CD4-positive, alpha-beta T cell (primary cell): Measurements from ENCODE around the gene TNFRSF25. TPM values are rescaled to one million over a fixed set of nuclear protein-coding genes. Genes with fewer than 3 reads are reported as not detected.

Experiments used
- ATAC-seq: fragments of 200-7000 bp; cut with Tn5 transposase; one replicate; pipeline ENCODE4 v1.10.0; 2022; ENCODE audit warnings: mild to moderate bottlenecking; ENCODE audit not compliant: poor library complexity
- CTCF ChIA-PET: fragments of 350-600 bp; sonication (Branson Sonifier 250); formaldehyde crosslinking; loops from one replicate; lab custom pipeline; 2021; ENCODE audit warnings: antibody characterized with exemption, inconsistent platforms; lab: Charles Lee
- POLR2A ChIA-PET: fragments of 350-600 bp; sonication (Branson Sonifier 250); formaldehyde crosslinking; loops from one replicate; lab custom pipeline; 2021; ENCODE audit warnings: antibody characterized with exemption, inconsistent platforms; lab: Charles Lee
- DNase-seq, 14 experiments: peaks; one replicate each; pipeline ENCODE4 v3.0.0-alpha.2; 2013 to 2020; ENCODE audit warnings: mixed read lengths in 2 of 14
- H3K27ac ChIP-seq, 2 donors: one replicate each; pipeline versions ENCODE4 v1.5.1 to v1.7.0; 2013; ENCODE audit warnings: low read length in 2 of 2, low read depth in 1 of 2, mild to moderate bottlenecking in 1 of 2
- H3K27me3 ChIP-seq, 2 experiments: 1 replicate in 1 of 2; 2 replicates in 1 of 2; pipeline versions ENCODE4 v1.6.1 to v1.7.0; 2013; ENCODE audit warnings: low read length in 2 of 2, control low read depth in 1 of 2, mild to moderate bottlenecking in 1 of 2, moderate library complexity in 1 of 2; ENCODE audit not compliant: insufficient read depth in 2 of 2, control insufficient read depth in 1 of 2
- H3K36me3 ChIP-seq: one replicate; pipeline ENCODE4 v1.6.1; 2013; ENCODE audit warnings: low read length, control low read depth; ENCODE audit not compliant: insufficient read depth
- H3K4me1 ChIP-seq: one replicate; pipeline ENCODE4 v1.6.1; 2013; ENCODE audit warnings: low read length, control low read depth; ENCODE audit not compliant: insufficient read depth
- H3K4me3 ChIP-seq: one replicate; pipeline ENCODE4 v1.5.1; 2013; ENCODE audit warnings: mild to moderate bottlenecking, low read length, moderate library complexity
- H3K9me3 ChIP-seq, 2 experiments: 1 replicate in 1 of 2; 2 replicates in 1 of 2; pipeline versions ENCODE4 v1.6.1 to v1.7.0; 2013; ENCODE audit warnings: low read length in 2 of 2, mild to moderate bottlenecking in 2 of 2, control low read depth in 1 of 2, moderate library complexity in 1 of 2; ENCODE audit not compliant: control insufficient read depth in 1 of 2, insufficient read depth in 1 of 2
- H3K27ac Mint-ChIP-seq: one replicate; pipeline ENCODE4 v1.8.0; 2020; ENCODE audit warnings: mixed read lengths
- H3K27me3 Mint-ChIP-seq: one replicate; pipeline ENCODE4 v1.8.0; 2021; ENCODE audit warnings: mixed read lengths
- H3K36me3 Mint-ChIP-seq: one replicate; pipeline ENCODE4 v1.8.0; 2021; ENCODE audit warnings: low read depth, mixed read lengths
- H3K4me1 Mint-ChIP-seq: one replicate; pipeline ENCODE4 v1.8.0; 2021; ENCODE audit warnings: low read depth, mixed read lengths
- H3K4me3 Mint-ChIP-seq: one replicate; pipeline ENCODE4 v1.8.0; 2020; ENCODE audit warnings: mild to moderate bottlenecking, mixed read lengths
- H3K9me3 Mint-ChIP-seq: one replicate; pipeline ENCODE4 v1.8.0; 2020; ENCODE audit warnings: mixed read lengths
- CTCF ChIP-seq: fragments of 200-600 bp; IDR thresholded peaks from one replicate; pipeline ENCODE4 v1.8.0; 2022; ENCODE audit warnings: antibody characterized with exemption, mild to moderate bottlenecking
- intact Hi-C, 2 experiments: fragments of 100-400 bp; cut with DNase I in 1 of 2; cut with micrococcal nuclease in 1 of 2; formaldehyde crosslinking; loops; one replicate each; pipeline versions ENCODE4 v1.15.1 to v1.9.0; 2023 to 2025; cut with DNase I, micrococcal nuclease
- microRNA-seq: library from miRNA; unstranded; fragments of <30 nt; microRNA quantifications from one replicate; pipeline ENCODE4 v1.2.0, GENCODE V29; 2021; ENCODE audit warnings: borderline microRNAs expressed, borderline replicate concordance
- total RNA-seq, 174 experiments: library from RNA in 2 of 174; stranded (reverse) in 2 of 174; gene quantifications; one replicate each; pipeline ENCODE4 v1.2.3 and lab custom pipeline; 2021 to 2026

TNFRSF25 gene
- total RNA-seq, 2 experiments from 2014 or later = 220 to 225 TPM

GRCh38 chr1:6414881-6415626 lies 50.9 kb downstream of the TNFRSF25 start:
- ATAC-seq (no peak), DNase-seq (no peak)
- ChIA-PET POLR2A (no interaction called here), CTCF (interaction anchor here (0.5 to 1.7 kb wide), 6 partner anchors 8 to 111 kb away, joined by 3 to 9 read pairs (median 4); no protein-coding TSS in a partner anchor)
- H3K27ac Mint-ChIP-seq = no peak overlapping the region
- no peak overlapping the region for H3K4me3 Mint-ChIP-seq
- no peaks in the 10 kb centered on the region for H3K36me3 Mint-ChIP-seq
- H3K27me3 Mint-ChIP-seq = peaks cover 64% of the 10 kb centered on the region
- H3K9me3 Mint-ChIP-seq = no peaks in the 10 kb centered on the region
- Histone ChIP-seq H3K9me3 (peaks cover 0 to 17% of the 10 kb centered on the region in 2 experiments), H3K36me3 (no peaks in the 10 kb centered on the region), H3K4me1 (peaks cover 26% of the 10 kb centered on the region), H3K4me3 (no peak overlapping the region), H3K27ac (no peak overlapping the region), H3K27me3 (peaks cover 59 to 60% of the 10 kb centered on the region in 2 experiments)
- TF ChIP-seq CTCF = no peak
- intact Hi-C loops = no loop called here
- H3K4me1 Mint-ChIP-seq = peaks cover 3% of the 10 kb centered on the region

GRCh38 chr1:6414443-6414844 lies 51.5 kb downstream of the TNFRSF25 start:
- Mint-ChIP-seq H3K4me1 (peaks cover 3% of the 10 kb centered on the region), H3K27me3 (peaks cover 64% of the 10 kb centered on the region), H3K4me3 (no peak overlapping the region), H3K27ac (no peak overlapping the region), H3K36me3 (no peaks in the 10 kb centered on the region), H3K9me3 (no peaks in the 10 kb centered on the region)
- Histone ChIP-seq H3K4me3 (no peak overlapping the region), H3K27ac (no peak overlapping the region), H3K36me3 (no peaks in the 10 kb centered on the region), H3K4me1 (peaks cover 20% of the 10 kb centered on the region), H3K27me3 (peaks cover 54 to 56% of the 10 kb centered on the region in 2 experiments), H3K9me3 (peaks cover 0 to 15% of the 10 kb centered on the region in 2 experiments)
- ChIA-PET CTCF (interaction anchor here (0.5 to 1.7 kb wide), 6 partner anchors 9 to 111 kb away, joined by 3 to 9 read pairs (median 4); no protein-coding TSS in a partner anchor), POLR2A (no interaction called here)
- DNase-seq (peak in 9 of 14 experiments; percentile 28 to 66 (median 33)), ATAC-seq (peak; percentile 84)
- TF ChIP-seq CTCF = no peak
- intact Hi-C loops = no loop called here

DNA sequence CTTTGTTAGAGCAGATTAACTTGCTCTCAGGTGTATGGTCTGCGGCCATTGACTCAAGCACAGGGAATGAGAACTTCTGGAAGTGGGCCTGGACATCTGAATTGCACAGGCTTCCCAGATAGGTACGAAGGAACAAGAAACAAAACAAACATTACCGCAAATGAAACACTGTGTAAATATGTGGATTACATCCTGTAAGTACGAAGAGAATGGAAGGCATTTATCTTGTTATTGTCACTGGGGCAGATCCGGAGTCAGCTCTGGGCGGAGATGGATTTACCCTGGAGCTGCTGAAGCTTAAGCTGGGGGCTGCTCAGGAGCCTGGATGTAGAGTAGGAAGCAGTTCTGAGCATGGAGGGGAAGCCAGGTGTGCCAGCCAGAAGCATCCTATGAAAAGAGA lies 53.1 kb downstream of the TNFRSF25 start:
- Mint-ChIP-seq H3K27me3 (peaks cover 65% of the 10 kb centered on the region), H3K27ac (no peak overlapping the region), H3K36me3 (no peaks in the 10 kb centered on the region), H3K4me3 (no peak overlapping the region), H3K4me1 (peaks cover 3% of the 10 kb centered on the region), H3K9me3 (no peaks in the 10 kb centered on the region)
- peaks cover 39 to 46% of the 10 kb centered on the region in 2 experiments for H3K27me3 ChIP-seq
- H3K4me3 ChIP-seq = no peak overlapping the region
- H3K9me3 ChIP-seq = peaks cover 0 to 9% of the 10 kb centered on the region in 2 experiments
- no peaks in the 10 kb centered on the region for H3K36me3 ChIP-seq
- no peak for TF ChIP-seq CTCF
- H3K4me1 ChIP-seq = peaks cover 7% of the 10 kb centered on the region
- ChIA-PET POLR2A (no interaction called here), CTCF (interaction anchor here (1.6 kb wide), 1 partner anchor 11 kb away, joined by 3 read pairs; no protein-coding TSS in a partner anchor)
- DNase-seq (no peak), ATAC-seq (no peak)
- no peak overlapping the region for H3K27ac ChIP-seq
- intact Hi-C loops = no loop called here

Small RNA genes lying within 50 kb of the gene (microRNA-seq; reads per million reads assigned to microRNA genes)
- not detected for gene MIR4252

Other genes starting within 250 kb of the TNFRSF25 start
- 1 to 10 TPM; 1.7 to 3.0 TPM for gene ICMT, start 230.2 kb downstream of the TNFRSF25 start, total RNA-seq
- gene HES3, start 222.0 kb downstream of the TNFRSF25 start, total RNA-seq = not detected
- gene GPR153, start 205.1 kb downstream of the TNFRSF25 start, total RNA-seq = under 1 TPM; 0.14 to 0.19 TPM
- 1 to 10 TPM; 5.3 to 5.4 TPM for gene ACOT7, start 72.4 kb downstream of the TNFRSF25 start, total RNA-seq
- not detected for gene HES2, start 46.3 kb downstream of the TNFRSF25 start, total RNA-seq
- gene ESPN, start 41.4 kb downstream of the TNFRSF25 start, total RNA-seq = 1 to 10 TPM; 2.0 to 3.9 TPM
- 1 to 10 TPM; 5.0 to 6.1 TPM for gene PLEKHG5, start 25.5 kb upstream of the TNFRSF25 start, total RNA-seq
- 10 to 100 TPM; 52.3 to 54.1 TPM for gene NOL9, start 88.3 kb upstream of the TNFRSF25 start, total RNA-seq
- not detected for gene TAS1R1, start 89.1 kb upstream of the TNFRSF25 start, total RNA-seq
- gene ZBTB48, start 113.8 kb upstream of the TNFRSF25 start, total RNA-seq = 10 to 100 TPM; 31.4 to 31.7 TPM
- 10 to 100 TPM; 32.0 to 33.5 TPM for gene KLHL21, start 136.7 kb upstream of the TNFRSF25 start, total RNA-seq
- 1 to 10 TPM; 4.0 to 4.9 TPM for gene PHF13, start 147.6 kb upstream of the TNFRSF25 start, total RNA-seq
- gene THAP3, start 158.7 kb upstream of the TNFRSF25 start, total RNA-seq = 10 to 100 TPM; 15.2 to 18.7 TPM
- gene DNAJC11, start 235.6 kb upstream of the TNFRSF25 start, total RNA-seq = 10 to 100 TPM; 20.6 to 24.0 TPM